Right atrium auricular region (tissue), 2 donors: ENCODE results near the gene UGT1A7. TPM values are rescaled to one million over a fixed set of nuclear protein-coding genes. Genes with fewer than 3 reads are reported as not detected.
"Not testable (repeated sequence)": the region's sequence is repeated elsewhere in the genome, so short reads cannot be mapped to it uniquely, and the experiment has no call there.

ENCODE experiments used
- DNase-seq: peaks from one replicate; pipeline ENCODE4 v3.0.0-alpha.2; 2019; ENCODE audit warnings: low spot score
- H3K27ac ChIP-seq, 2 donors: fragments of 200-600 bp; sonication (generic); 1 replicate in 1 of 2; 2 replicates in 1 of 2; pipeline ENCODE4 v1.5.1; 2016 to 2019
- H3K27me3 ChIP-seq, 2 donors: fragments of 200-600 bp; sonication (generic); one replicate each; pipeline versions ENCODE4 v1.5.1 to v1.6.0; 2017 to 2019
- H3K36me3 ChIP-seq: fragments of 200-600 bp; sonication (generic); one replicate; pipeline ENCODE4 v1.5.1; 2016
- H3K4me1 ChIP-seq, 2 donors: fragments of 200-600 bp; sonication (generic); one replicate each; pipeline versions ENCODE4 v1.5.1 to v1.6.0; 2017 to 2019
- H3K4me3 ChIP-seq, 2 donors: fragments of 200-600 bp; sonication (generic); 1 replicate in 1 of 2; 2 replicates in 1 of 2; pipeline ENCODE4 v1.5.1; 2017 to 2019; ENCODE audit warnings: mild to moderate bottlenecking in 1 of 2, moderate library complexity in 1 of 2
- H3K9me3 ChIP-seq, 2 donors: fragments of 200-600 bp; sonication (generic); one replicate each; pipeline ENCODE4 v1.5.1; 2019
- CTCF ChIP-seq, 2 donors: fragments of 200-600 bp; sonication (generic); IDR thresholded peaks; one replicate each; pipeline ENCODE4 v1.5.1; 2019; ENCODE audit warnings: antibody characterized with exemption in 2 of 2
- total RNA-seq, 2 donors: library from RNA; depleted of rRNA; stranded (reverse); fragments of >200 nt; gene quantifications; one replicate each; pipeline ENCODE4 v1.1.0, GENCODE V29; 2016

The UGT1A7 gene
- total RNA-seq, 2 donors from 2014 or later = not detected

GRCh38 chr2:233651430-233651829 is 30.3 kb upstream of the UGT1A7 start:
- Histone ChIP-seq H3K27ac (no peak overlapping the region), H3K4me1 (no peaks in the 10 kb centered on the region), H3K9me3 (no peaks in the 10 kb centered on the region), H3K36me3 (no peaks in the 10 kb centered on the region), H3K27me3 (no peaks in the 10 kb centered on the region), H3K4me3 (no peak overlapping the region)
- TF ChIP-seq CTCF (IDR thresholded peaks at IDR 0.05) = no peak
- DNase-seq = no peak

GRCh38 chr2:233654501-233654900 is 27.2 kb upstream of the UGT1A7 start:
- DNase-seq = no peak
- Histone ChIP-seq H3K4me3 (no peak overlapping the region), H3K27ac (no peak overlapping the region), H3K36me3 (no peaks in the 10 kb centered on the region), H3K27me3 (no peaks in the 10 kb centered on the region), H3K4me1 (no peaks in the 10 kb centered on the region), H3K9me3 (no peaks in the 10 kb centered on the region)
- no peak for TF ChIP-seq CTCF (IDR thresholded peaks at IDR 0.05)

- no peak overlapping the region for H3K4me3 ChIP-seq
- H3K4me1 ChIP-seq = no peaks in the 10 kb centered on the region
- no peaks in the 10 kb centered on the region for H3K9me3 ChIP-seq
- no peak overlapping the region for H3K27ac ChIP-seq
- no peak for DNase-seq
- H3K36me3 ChIP-seq = no peaks in the 10 kb centered on the region
- no peak for TF ChIP-seq CTCF (IDR thresholded peaks at IDR 0.05)
- no peaks in the 10 kb centered on the region for H3K27me3 ChIP-seq
These were observed 26.7 kb upstream of the UGT1A7 start for GRCh38 chr2:233655043-233655442.

- H3K27ac ChIP-seq, H3K36me3 ChIP-seq, H3K27me3 ChIP-seq, DNase-seq, H3K4me1 ChIP-seq, H3K9me3 ChIP-seq, H3K4me3 ChIP-seq: not testable (repeated sequence)
These were observed 25.8 kb upstream of the UGT1A7 start for GRCh38 chr2:233655943-233656342.

GRCh38 chr2:233656443-233656842 is 25.3 kb upstream of the UGT1A7 start:
- Histone ChIP-seq H3K27me3 (no peaks in the 10 kb centered on the region), H3K36me3 (no peaks in the 10 kb centered on the region), H3K4me1 (no peaks in the 10 kb centered on the region), H3K4me3 (no peak overlapping the region), H3K27ac (no peak overlapping the region), H3K9me3 (no peaks in the 10 kb centered on the region)
- no peak for DNase-seq
- TF ChIP-seq CTCF (IDR thresholded peaks at IDR 0.05) = no peak

- no peak for TF ChIP-seq CTCF (IDR thresholded peaks at IDR 0.05)
- Histone ChIP-seq H3K27ac (no peak overlapping the region), H3K27me3 (no peaks in the 10 kb centered on the region)
These were observed 23.1 kb upstream of the UGT1A7 start for GRCh38 chr2:233658610-233659009.

More at GRCh38 chr2:233658610-233659009, 23.1 kb upstream of the UGT1A7 start:
- no peaks in the 10 kb centered on the region for H3K4me1 ChIP-seq
- H3K9me3 ChIP-seq = no peaks in the 10 kb centered on the region
- DNase-seq = no peak
- no peaks in the 10 kb centered on the region for H3K36me3 ChIP-seq
- no peak overlapping the region for H3K4me3 ChIP-seq
